ENCODE measurements around the gene CETP. TPM values are rescaled to one million over a fixed set of nuclear protein-coding genes. Genes with fewer than 3 reads are reported as not detected.

The CETP gene
- total RNA-seq, 4 donors from 2014 or later: not detected

GRCh38 chr16:57024894-57025680 is 63.3 kb downstream of the CETP start:
- Histone ChIP-seq H3K27ac (no peak overlapping the region), H3K4me1 (no peaks in the 10 kb centered on the region), H3K27me3 (no peaks in the 10 kb centered on the region), H3K36me3 (peaks cover 0 to 84% (median 12%) of the 10 kb centered on the region in 3 donors), H3K4me3 (no peak overlapping the region), H3K9me3 (no peaks in the 10 kb centered on the region)
- 89 to 91% methylated on average over 19 of the region's 19 CpGs for WGBS, 2 donors
- DNase-seq (ENCODE audit: low spot score in 2 of 2): no peak
- TF ChIP-seq EP300 (IDR thresholded peaks at IDR 0.05) (no peak), POLR2A (IDR thresholded peaks at IDR 0.05) (no peak)
- TF ChIP-seq, protein P1, sequence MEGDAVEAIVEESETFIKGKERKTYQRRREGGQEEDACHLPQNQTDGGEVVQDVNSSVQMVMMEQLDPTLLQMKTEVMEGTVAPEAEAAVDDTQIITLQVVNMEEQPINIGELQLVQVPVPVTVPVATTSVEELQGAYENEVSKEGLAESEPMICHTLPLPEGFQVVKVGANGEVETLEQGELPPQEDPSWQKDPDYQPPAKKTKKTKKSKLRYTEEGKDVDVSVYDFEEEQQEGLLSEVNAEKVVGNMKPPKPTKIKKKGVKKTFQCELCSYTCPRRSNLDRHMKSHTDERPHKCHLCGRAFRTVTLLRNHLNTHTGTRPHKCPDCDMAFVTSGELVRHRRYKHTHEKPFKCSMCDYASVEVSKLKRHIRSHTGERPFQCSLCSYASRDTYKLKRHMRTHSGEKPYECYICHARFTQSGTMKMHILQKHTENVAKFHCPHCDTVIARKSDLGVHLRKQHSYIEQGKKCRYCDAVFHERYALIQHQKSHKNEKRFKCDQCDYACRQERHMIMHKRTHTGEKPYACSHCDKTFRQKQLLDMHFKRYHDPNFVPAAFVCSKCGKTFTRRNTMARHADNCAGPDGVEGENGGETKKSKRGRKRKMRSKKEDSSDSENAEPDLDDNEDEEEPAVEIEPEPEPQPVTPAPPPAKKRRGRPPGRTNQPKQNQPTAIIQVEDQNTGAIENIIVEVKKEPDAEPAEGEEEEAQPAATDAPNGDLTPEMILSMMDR (IDR thresholded peaks at IDR 0.05): no peak

DNA sequence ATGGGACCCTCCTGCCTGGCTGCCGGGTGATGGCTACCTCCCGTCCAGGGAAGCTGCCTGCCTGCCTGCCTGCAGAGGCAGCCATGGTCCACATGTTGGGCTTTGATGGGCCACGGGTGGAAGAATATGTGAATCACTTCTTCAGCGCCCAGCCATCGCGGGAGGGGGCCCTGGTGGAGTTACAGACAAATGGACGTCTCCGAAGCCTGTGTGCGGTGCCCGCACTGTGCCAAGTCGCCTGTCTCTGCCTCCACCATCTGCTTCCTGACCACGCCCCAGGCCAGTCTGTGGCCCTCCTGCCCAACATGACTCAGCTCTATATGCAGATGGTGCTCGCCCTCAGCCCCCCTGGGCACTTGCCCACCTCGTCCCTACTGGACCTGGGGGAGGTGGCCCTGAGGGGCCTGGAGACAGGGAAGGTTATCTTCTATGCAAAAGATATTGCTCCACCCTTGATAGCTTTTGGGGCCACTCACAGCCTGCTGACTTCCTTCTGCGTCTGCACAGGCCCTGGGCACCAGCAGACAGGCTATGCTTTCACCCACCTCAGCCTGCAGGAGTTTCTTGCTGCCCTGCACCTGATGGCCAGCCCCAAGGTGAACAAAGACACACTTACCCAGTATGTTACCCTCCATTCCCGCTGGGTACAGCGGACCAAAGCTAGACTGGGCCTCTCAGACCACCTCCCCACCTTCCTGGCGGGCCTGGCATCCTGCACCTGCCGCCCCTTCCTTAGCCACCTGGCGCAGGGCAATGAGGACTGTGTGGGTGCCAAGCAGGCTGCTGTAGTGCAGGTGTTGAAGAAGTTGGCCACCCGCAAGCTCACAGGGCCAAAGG is 64.4 kb downstream of the CETP start:
- DNase-seq (ENCODE audit: low spot score in 2 of 2): no peak
- no peak overlapping the region for H3K4me3 ChIP-seq
- H3K36me3 ChIP-seq: peaks cover 0 to 74% (median 12%) of the 10 kb centered on the region in 3 donors
- TF ChIP-seq, protein P1 (IDR thresholded peaks at IDR 0.05): no peak
- TF ChIP-seq EP300 (IDR thresholded peaks at IDR 0.05) (no peak), POLR2A (IDR thresholded peaks at IDR 0.05) (no peak)
- H3K27ac ChIP-seq: no peak overlapping the region
- no peaks in the 10 kb centered on the region for H3K9me3 ChIP-seq
- no peaks in the 10 kb centered on the region for H3K27me3 ChIP-seq
- no peaks in the 10 kb centered on the region for H3K4me1 ChIP-seq
- 87 to 92% methylated on average over 12 to 20 of the region's 21 CpGs for WGBS, 2 donors

- no peaks in the 10 kb centered on the region for H3K9me3 ChIP-seq
- no peak for TF ChIP-seq POLR2A (IDR thresholded peaks at IDR 0.05)
- TF ChIP-seq, protein P1 (IDR thresholded peaks at IDR 0.05): no peak
- TF ChIP-seq EP300 (IDR thresholded peaks at IDR 0.05): no peak
- no peak overlapping the region for H3K27ac ChIP-seq
- H3K4me1 ChIP-seq: no peaks in the 10 kb centered on the region
- H3K27me3 ChIP-seq: no peaks in the 10 kb centered on the region
- no peak overlapping the region for H3K4me3 ChIP-seq
- H3K36me3 ChIP-seq: peaks cover 0 to 74% (median 12%) of the 10 kb centered on the region in 3 donors
- no peak for DNase-seq (ENCODE audit: low spot score in 2 of 2)
- WGBS, 2 donors: 76 to 89% methylated on average over 3 of the region's 3 CpGs
Measured at GRCh38 chr16:57026778-57027062, 65.0 kb downstream of the CETP start.

DNA sequence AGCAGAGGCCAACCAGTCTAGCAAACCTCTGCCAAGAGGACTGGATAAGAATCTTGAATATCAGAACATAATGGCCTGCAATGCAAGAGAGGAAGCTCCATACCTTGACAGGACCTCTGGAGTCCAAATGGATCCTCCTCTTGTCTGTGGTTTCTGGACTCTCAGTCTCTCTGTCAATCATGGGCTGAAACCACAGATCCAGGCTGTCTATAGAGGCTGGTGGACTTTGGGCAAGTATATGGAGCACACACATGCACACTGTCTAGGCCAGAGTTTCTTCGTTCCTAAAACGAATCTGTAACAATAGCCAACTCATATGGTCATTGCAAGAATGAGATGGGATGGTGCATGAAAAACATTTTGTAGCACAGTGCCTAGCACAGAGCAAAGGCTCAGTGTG is 65.3 kb downstream of the CETP start:
- Histone ChIP-seq H3K36me3 (peaks cover 0 to 74% (median 9%) of the 10 kb centered on the region in 3 donors), H3K27me3 (no peaks in the 10 kb centered on the region), H3K27ac (no peak overlapping the region), H3K4me1 (no peaks in the 10 kb centered on the region), H3K9me3 (no peaks in the 10 kb centered on the region), H3K4me3 (no peak overlapping the region)
- TF ChIP-seq POLR2A (IDR thresholded peaks at IDR 0.05): no peak
- TF ChIP-seq EP300 (IDR thresholded peaks at IDR 0.05): no peak
- TF ChIP-seq, protein P1 (IDR thresholded peaks at IDR 0.05): no peak
- 88 to 98% methylated on average over 2 of the region's 2 CpGs for WGBS, 2 donors
- no peak for DNase-seq (ENCODE audit: low spot score in 2 of 2)

DNA sequence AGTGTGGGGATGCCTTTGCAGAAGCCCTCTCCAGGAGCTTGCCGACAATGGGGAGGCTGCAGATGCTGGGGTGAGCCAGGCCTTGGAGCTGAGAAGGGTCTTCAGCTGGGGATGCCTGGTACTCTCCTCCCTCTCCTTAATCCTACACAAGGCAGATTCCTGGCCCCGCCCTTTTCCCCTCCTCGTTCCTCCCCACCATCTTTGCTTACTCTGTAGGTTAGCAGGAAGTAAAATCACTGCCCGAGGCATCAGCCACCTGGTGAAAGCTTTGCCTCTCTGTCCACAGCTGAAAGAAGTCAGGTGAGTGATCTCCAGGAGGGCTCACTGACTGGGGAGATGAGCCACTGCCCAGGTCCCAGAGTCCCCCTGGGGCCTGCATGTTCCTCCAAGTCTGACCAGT is 66.3 kb downstream of the CETP start:
- no peak for DNase-seq (ENCODE audit: low spot score in 2 of 2)
- no peaks in the 10 kb centered on the region for H3K9me3 ChIP-seq
- H3K36me3 ChIP-seq: peaks cover 0 to 70% (median 5%) of the 10 kb centered on the region in 3 donors
- TF ChIP-seq POLR2A (IDR thresholded peaks at IDR 0.05) (no peak), EP300 (IDR thresholded peaks at IDR 0.05) (no peak)
- TF ChIP-seq, protein P1 (IDR thresholded peaks at IDR 0.05): no peak
- 56 to 89% methylated on average over 3 to 4 of the region's 4 CpGs for WGBS, 2 donors
- H3K27me3 ChIP-seq: no peaks in the 10 kb centered on the region
- H3K4me1 ChIP-seq: no peaks in the 10 kb centered on the region
- no peak overlapping the region for H3K4me3 ChIP-seq
- H3K27ac ChIP-seq: no peak overlapping the region
